Ishikawa (cell line): ENCODE results near the gene APEX1.

Experiments
- CEBPB ChIP-seq: IDR thresholded peaks from 2 replicates; pipeline ENCODE4 v1.6.1; 2012
- CREB1 ChIP-seq: IDR thresholded peaks from 2 replicates; pipeline ENCODE4 v1.6.1; 2012; ENCODE audit warnings: low read depth
- EGR1 ChIP-seq: IDR thresholded peaks from 2 replicates; pipeline ENCODE4 v1.6.1; 2012
- EP300 ChIP-seq: IDR thresholded peaks from 2 replicates; pipeline ENCODE4 v1.6.1; 2012; ENCODE audit warnings: borderline replicate concordance
- FOXM1 ChIP-seq: IDR thresholded peaks from 2 replicates; pipeline ENCODE4 v1.6.1; 2012; ENCODE audit warnings: low read depth, borderline replicate concordance
- MAX ChIP-seq: IDR thresholded peaks from 2 replicates; pipeline ENCODE4 v1.6.1; 2012
- NFIC ChIP-seq: IDR thresholded peaks from 2 replicates; pipeline ENCODE4 v1.6.1; 2012
- RAD21 ChIP-seq: IDR thresholded peaks from 2 replicates; pipeline ENCODE4 v1.6.1; 2012; ENCODE audit warnings: low read depth
- REST ChIP-seq: IDR thresholded peaks from 2 replicates; pipeline ENCODE4 v1.6.1; 2012; ENCODE audit warnings: low read depth, mild to moderate bottlenecking
- TAF1 ChIP-seq: IDR thresholded peaks from 2 replicates; pipeline ENCODE4 v1.6.1; 2012; ENCODE audit warnings: low read depth, mild to moderate bottlenecking
- TCF12 ChIP-seq: IDR thresholded peaks from 2 replicates; pipeline ENCODE4 v1.6.1; 2012; ENCODE audit warnings: low read depth
- TEAD4 ChIP-seq: IDR thresholded peaks from 2 replicates; pipeline ENCODE4 v1.6.1; 2012
- USF1 ChIP-seq: IDR thresholded peaks from 2 replicates; pipeline ENCODE4 v1.6.1; 2012
- YY1 ChIP-seq: IDR thresholded peaks from 2 replicates; pipeline ENCODE4 v1.6.1; 2012; ENCODE audit warnings: low read depth
- ZBTB7A ChIP-seq: IDR thresholded peaks from 2 replicates; pipeline ENCODE4 v1.6.1; 2012; ENCODE audit warnings: low read depth

APEX1 gene

GRCh38 chr14:20492486-20492885, 37.5 kb downstream of the APEX1 start:
- TF ChIP-seq ZBTB7A = no peak
- TF ChIP-seq RAD21 = no peak

- no peak for TF ChIP-seq ZBTB7A
- TF ChIP-seq TEAD4 = no peak
- TF ChIP-seq RAD21 = no peak
- no peak for TF ChIP-seq CEBPB
- no peak for TF ChIP-seq FOXM1
These were observed 38.6 kb downstream of the APEX1 start for GRCh38 chr14:20493634-20494033.

- no peak for TF ChIP-seq ZBTB7A
- TF ChIP-seq NFIC = peak; percentile 53
- peak; percentile 54 for TF ChIP-seq TCF12
- peak; percentile 26; the same call in 1 of the 2 replicates for TF ChIP-seq EP300
- TF ChIP-seq CEBPB = peak; percentile 59
- TF ChIP-seq YY1 = no peak
- TF ChIP-seq CREB1 = no peak
- TF ChIP-seq TAF1 = no peak
- no peak for TF ChIP-seq TEAD4
These were observed 40.1 kb downstream of the APEX1 start for GRCh38 chr14:20494935-20495766.

DNA sequence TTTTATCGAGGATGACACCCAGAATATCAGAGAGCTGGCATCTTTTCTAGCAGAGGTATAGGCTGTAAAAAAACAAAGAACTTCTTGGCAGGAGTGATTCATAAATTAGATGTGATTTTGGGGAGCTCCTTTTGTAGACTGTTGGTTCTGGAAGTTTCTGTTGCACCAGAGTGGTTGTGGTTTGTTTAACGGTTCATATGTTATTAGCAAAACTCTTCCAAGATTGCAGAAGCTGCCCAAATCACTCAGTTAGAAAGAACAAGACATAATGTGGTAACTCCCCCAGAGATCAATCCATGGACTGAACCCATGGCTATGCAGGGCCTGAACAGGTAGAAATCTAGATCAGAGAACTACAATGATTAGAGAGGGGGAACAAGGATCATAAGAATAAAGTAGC, 43.6 kb downstream of the APEX1 start:
- TF ChIP-seq REST = no peak
- TF ChIP-seq CEBPB = no peak
- no peak for TF ChIP-seq FOXM1
- TF ChIP-seq TAF1 = no peak
- TF ChIP-seq TCF12 = no peak
- TF ChIP-seq YY1 = no peak
- TF ChIP-seq TEAD4 = no peak
- TF ChIP-seq RAD21 = no peak
- TF ChIP-seq NFIC = no peak
- no peak for TF ChIP-seq EGR1
- no peak for TF ChIP-seq CREB1
- no peak for TF ChIP-seq ZBTB7A
- no peak for TF ChIP-seq USF1
- TF ChIP-seq MAX = no peak
- TF ChIP-seq EP300 = no peak

DNA sequence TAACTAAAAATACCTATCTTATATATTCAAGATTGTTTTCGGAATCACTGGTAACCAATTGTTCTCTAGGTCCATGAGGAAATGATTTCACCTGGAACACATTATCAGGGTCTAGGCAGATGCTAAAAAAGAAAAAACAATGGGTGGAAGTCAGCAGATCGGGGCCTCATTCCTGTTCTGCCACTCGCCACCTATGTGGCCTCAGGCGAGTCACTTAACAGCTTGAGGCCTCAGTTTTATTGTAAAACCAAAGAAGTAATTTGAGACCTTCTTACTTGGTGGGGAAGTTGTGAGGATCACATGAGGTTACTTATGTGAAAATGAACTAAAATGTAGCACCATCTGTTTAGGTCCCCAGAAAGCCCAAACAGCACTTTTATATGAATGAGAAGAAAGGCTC, 44.1 kb downstream of the APEX1 start:
- peak; percentile 44; the same call in 1 of the 2 replicates for TF ChIP-seq EP300
- TF ChIP-seq TCF12 = peak; percentile 56; the same call in 1 of the 2 replicates
- peak; percentile 17; the same call in 1 of the 2 replicates for TF ChIP-seq MAX
- no peak for TF ChIP-seq ZBTB7A

- TF ChIP-seq TEAD4 = no peak
- no peak for TF ChIP-seq RAD21
- no peak for TF ChIP-seq MAX
- no peak for TF ChIP-seq USF1
- no peak for TF ChIP-seq TCF12
- TF ChIP-seq CEBPB = no peak
- TF ChIP-seq REST = no peak
- TF ChIP-seq EGR1 = no peak
- TF ChIP-seq ZBTB7A = no peak
- TF ChIP-seq YY1 = no peak
- no peak for TF ChIP-seq FOXM1
These were observed 44.9 kb downstream of the APEX1 start for GRCh38 chr14:20499881-20500280.
